Activated naive CD4-positive, alpha-beta T cell treated with anti-CD3 and anti-CD28 coated beads, Interleukin-2, amount 50 U/mL, for 24 hours (primary cell): ENCODE measurements around the gene CCND2.

ENCODE experiments used
- H3K27ac Mint-ChIP-seq: one replicate; pipeline ENCODE4 v1.8.0; 2021; ENCODE audit warnings: mild to moderate bottlenecking, mixed read lengths
- H3K27me3 Mint-ChIP-seq: one replicate; pipeline ENCODE4 v1.8.0; 2021; ENCODE audit warnings: mixed read lengths
- H3K36me3 Mint-ChIP-seq: one replicate; pipeline ENCODE4 v1.8.0; 2021; ENCODE audit warnings: mixed read lengths
- H3K4me1 Mint-ChIP-seq: one replicate; pipeline ENCODE4 v1.8.0; 2021; ENCODE audit warnings: mixed read lengths
- H3K4me3 Mint-ChIP-seq: one replicate; pipeline ENCODE4 v1.8.0; 2021; ENCODE audit warnings: mild to moderate bottlenecking, mixed read lengths
- H3K9me3 Mint-ChIP-seq: one replicate; pipeline ENCODE4 v1.8.0; 2021; ENCODE audit warnings: mixed read lengths

CCND2 gene

DNA sequence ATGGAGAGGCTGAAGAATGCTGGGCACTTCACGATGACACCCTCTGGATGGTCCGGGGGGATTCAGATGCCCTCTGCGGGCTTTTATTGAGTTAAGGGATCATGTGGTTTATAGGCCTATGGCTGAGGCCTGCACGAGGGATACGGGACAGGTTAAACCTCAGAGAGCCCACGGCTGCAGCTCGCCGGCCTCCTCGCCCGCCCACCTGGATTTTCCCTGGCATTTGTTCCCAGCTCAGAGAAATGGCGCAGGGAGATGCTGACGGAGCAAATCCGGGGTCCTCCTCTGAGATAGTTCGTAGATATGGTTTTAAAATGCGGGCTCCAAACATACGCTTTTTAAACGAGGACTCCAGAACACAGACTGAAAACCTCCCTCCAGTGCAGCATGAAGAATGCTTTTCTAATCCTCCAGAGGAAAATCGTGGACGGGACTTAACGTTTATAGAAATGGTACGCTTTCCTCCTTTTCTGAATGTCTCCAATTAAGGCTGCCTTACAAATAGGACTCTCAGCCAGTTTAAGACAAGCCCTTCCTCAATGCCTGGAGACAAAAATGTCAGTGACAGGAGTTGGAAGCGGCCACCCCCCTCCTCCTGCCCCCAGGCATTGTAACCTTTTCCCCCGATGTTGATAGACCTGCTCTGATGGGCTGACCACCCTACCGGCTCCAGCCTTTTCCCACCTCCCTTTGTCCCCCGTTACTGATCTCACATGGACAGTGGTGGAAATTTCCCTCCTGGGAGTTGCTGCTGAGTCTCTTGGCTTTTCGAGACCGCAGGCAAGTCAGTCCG, 16.6 kb downstream of the CCND2 start:
- Mint-ChIP-seq H3K4me3 (peak overlapping the region; percentile 44), H3K27me3 (no peaks in the 10 kb centered on the region), H3K27ac (peak overlapping the region; percentile 35), H3K9me3 (no peaks in the 10 kb centered on the region), H3K4me1 (peaks cover 92% of the 10 kb centered on the region), H3K36me3 (peaks cover 37% of the 10 kb centered on the region)

GRCh38 chr12:4292341-4293073, 18.9 kb downstream of the CCND2 start:
- Mint-ChIP-seq H3K9me3 (no peaks in the 10 kb centered on the region), H3K27me3 (no peaks in the 10 kb centered on the region), H3K4me1 (peaks cover 80% of the 10 kb centered on the region), H3K27ac (peak overlapping the region; percentile 74), H3K4me3 (peak overlapping the region; percentile 65), H3K36me3 (peaks cover 29% of the 10 kb centered on the region)

DNA sequence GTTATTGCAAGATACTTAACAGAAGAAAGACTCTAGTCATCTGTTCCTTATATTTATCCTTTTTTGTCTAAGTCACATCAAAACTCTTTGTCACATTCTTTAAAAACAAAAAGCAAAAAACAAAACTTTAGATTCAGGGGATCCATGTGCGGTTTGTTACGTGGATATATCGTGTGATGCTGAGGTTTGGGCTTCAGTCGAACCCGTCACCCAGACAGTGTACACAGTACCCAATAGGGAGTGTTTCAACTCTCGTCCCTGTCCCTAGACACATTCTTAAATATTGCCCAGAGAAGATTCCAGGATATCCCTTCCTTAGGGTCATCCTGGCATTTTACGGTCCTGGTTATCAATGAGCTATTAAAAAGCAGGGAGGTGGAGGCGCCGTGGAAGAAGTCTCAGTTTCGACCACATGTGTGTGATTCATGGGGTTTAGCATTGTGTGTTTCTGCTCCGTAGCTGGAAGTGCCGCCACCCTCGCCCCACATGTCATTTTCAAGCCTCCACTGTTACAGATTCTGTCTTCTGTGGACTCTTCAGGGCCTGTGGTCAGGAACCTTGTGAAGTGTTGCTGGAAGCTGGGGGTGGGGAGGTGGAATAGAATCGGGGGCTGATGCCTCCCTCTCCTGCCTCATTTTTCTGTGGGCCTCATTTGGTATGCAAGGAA, 19.9 kb downstream of the CCND2 start:
- peak overlapping the region; percentile 85 for H3K4me3 Mint-ChIP-seq
- peaks cover 24% of the 10 kb centered on the region for H3K36me3 Mint-ChIP-seq
- H3K27ac Mint-ChIP-seq, result peak overlapping the region; percentile 98
- no peaks in the 10 kb centered on the region for H3K27me3 Mint-ChIP-seq
- peaks cover 77% of the 10 kb centered on the region for H3K4me1 Mint-ChIP-seq
- H3K9me3 Mint-ChIP-seq, result no peaks in the 10 kb centered on the region

- no peaks in the 10 kb centered on the region for H3K9me3 Mint-ChIP-seq
- peak overlapping the region; percentile 85 for H3K4me3 Mint-ChIP-seq
- peak overlapping the region; percentile 98 for H3K27ac Mint-ChIP-seq
- peaks cover 71% of the 10 kb centered on the region for H3K4me1 Mint-ChIP-seq
- H3K36me3 Mint-ChIP-seq, result peaks cover 24% of the 10 kb centered on the region
- no peaks in the 10 kb centered on the region for H3K27me3 Mint-ChIP-seq
Observed at GRCh38 chr12:4293966-4294505, 20.5 kb downstream of the CCND2 start.

DNA sequence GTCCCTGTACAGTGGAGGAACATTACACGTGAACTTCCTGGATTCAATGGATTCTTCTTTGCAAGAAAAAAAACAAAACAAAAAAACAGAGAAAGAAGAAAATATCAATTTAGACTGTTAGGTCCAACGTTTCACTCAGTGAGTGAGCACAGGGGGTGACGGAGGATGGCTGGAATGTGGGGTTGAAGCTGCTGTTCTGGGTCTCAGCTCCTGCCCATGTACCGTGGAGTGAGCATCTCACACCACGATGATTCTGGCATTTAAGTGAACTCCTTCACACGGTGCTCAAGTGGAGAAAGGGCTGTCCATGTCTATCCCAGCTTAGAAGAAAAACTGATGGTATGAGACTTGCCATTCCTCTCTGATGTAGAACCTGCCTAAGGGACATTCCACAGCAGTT, 23.2 kb downstream of the CCND2 start:
- H3K9me3 Mint-ChIP-seq, result no peaks in the 10 kb centered on the region
- H3K27ac Mint-ChIP-seq, result peak overlapping the region; percentile 61
- H3K4me3 Mint-ChIP-seq, result no peak overlapping the region
- peaks cover 57% of the 10 kb centered on the region for H3K4me1 Mint-ChIP-seq
- H3K36me3 Mint-ChIP-seq, result peaks cover 31% of the 10 kb centered on the region
- no peaks in the 10 kb centered on the region for H3K27me3 Mint-ChIP-seq

- Mint-ChIP-seq H3K9me3 (no peaks in the 10 kb centered on the region), H3K36me3 (peaks cover 37% of the 10 kb centered on the region), H3K27me3 (no peaks in the 10 kb centered on the region), H3K4me1 (peaks cover 48% of the 10 kb centered on the region), H3K27ac (peak overlapping the region; percentile 74), H3K4me3 (no peak overlapping the region)
Observed at GRCh38 chr12:4297617-4298016, 24.1 kb downstream of the CCND2 start.

- Mint-ChIP-seq H3K9me3 (no peaks in the 10 kb centered on the region), H3K36me3 (peaks cover 32% of the 10 kb centered on the region), H3K4me3 (no peak overlapping the region), H3K27ac (peak overlapping the region; percentile 62), H3K4me1 (peaks cover 28% of the 10 kb centered on the region), H3K27me3 (no peaks in the 10 kb centered on the region)
Observed at GRCh38 chr12:4300883-4301282, 27.3 kb downstream of the CCND2 start.

DNA sequence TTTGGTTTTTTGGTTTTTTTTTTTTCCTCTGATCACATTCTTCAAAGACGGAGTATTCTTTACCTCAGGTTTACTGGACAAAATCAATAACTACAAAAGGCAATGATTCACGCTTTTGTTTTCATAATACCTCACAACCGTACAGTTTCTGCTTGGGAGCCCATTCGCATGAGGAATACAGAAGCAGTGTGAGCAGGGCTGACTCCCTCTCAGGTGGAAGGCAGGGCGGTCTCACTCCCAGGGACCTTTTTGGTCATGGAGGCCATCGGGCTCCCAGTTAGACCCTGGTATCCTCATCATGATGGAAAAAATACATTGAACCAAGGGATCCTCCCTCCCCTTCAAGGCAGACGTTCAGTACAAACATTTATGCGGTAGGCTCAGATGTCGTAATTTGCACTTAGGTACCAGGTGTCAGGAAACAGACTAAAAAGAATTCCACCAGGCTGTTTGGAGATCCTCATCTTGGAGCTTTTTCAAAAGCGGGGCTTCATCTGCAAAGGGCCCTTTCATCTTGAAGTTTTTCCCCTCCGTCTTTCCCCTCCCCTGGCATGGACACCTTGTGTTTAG, 28.5 kb downstream of the CCND2 start:
- H3K9me3 Mint-ChIP-seq, result no peaks in the 10 kb centered on the region
- no peaks in the 10 kb centered on the region for H3K27me3 Mint-ChIP-seq
- H3K27ac Mint-ChIP-seq, result peak overlapping the region; percentile 70
- H3K4me1 Mint-ChIP-seq, result peaks cover 20% of the 10 kb centered on the region
- H3K4me3 Mint-ChIP-seq, result peak overlapping the region; percentile 36
- peaks cover 34% of the 10 kb centered on the region for H3K36me3 Mint-ChIP-seq

- no peaks in the 10 kb centered on the region for H3K27me3 Mint-ChIP-seq
- peaks cover 36% of the 10 kb centered on the region for H3K36me3 Mint-ChIP-seq
- peaks cover 20% of the 10 kb centered on the region for H3K4me1 Mint-ChIP-seq
- no peak overlapping the region for H3K27ac Mint-ChIP-seq
- H3K4me3 Mint-ChIP-seq, result no peak overlapping the region
- H3K9me3 Mint-ChIP-seq, result no peaks in the 10 kb centered on the region
Observed at GRCh38 chr12:4302881-4303280, 29.3 kb downstream of the CCND2 start.

GRCh38 chr12:4303750-4304149, 30.2 kb downstream of the CCND2 start:
- Mint-ChIP-seq H3K4me3 (no peak overlapping the region), H3K4me1 (peaks cover 15% of the 10 kb centered on the region), H3K36me3 (peaks cover 36% of the 10 kb centered on the region), H3K27me3 (no peaks in the 10 kb centered on the region), H3K9me3 (no peaks in the 10 kb centered on the region), H3K27ac (peak overlapping the region; percentile 80)

DNA sequence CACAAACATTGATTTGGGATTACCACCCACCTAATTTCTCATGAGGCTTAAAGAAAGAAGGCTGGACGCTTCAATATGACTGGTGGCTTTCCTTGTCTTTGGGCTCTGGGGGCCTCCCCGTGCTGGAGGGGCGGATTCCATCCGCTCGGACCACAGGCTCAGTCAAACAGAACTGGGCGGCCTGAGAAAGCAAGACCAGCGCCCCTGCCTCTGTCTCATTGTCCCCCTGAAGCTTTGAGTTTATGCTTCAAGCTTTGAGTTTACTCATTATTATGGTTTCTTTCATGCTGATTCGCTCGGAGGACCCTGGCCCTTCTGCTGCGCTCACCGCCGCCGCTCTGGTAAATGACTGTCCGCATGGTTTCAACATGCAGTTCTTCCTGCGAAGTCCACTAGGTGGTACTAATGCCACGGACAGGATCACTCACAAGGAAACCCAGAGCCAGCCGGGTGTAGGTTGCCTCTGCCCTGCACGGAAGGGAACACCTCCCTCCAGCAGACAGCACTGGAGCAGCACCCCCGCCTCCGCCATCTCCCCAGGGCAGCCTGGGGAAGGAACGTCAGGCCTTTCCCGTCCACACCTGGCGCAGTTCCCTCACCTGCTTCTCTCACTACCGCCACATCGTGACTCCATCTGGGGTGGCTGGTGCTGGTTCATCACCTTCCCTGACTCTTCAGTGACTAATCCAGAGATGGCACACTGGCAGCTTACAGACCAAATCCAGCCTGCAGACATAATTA, 34.2 kb downstream of the CCND2 start:
- H3K4me1 Mint-ChIP-seq, result peaks cover 8% of the 10 kb centered on the region
- H3K9me3 Mint-ChIP-seq, result no peaks in the 10 kb centered on the region
- peak overlapping the region; percentile 73 for H3K27ac Mint-ChIP-seq
- H3K4me3 Mint-ChIP-seq, result no peak overlapping the region
- H3K36me3 Mint-ChIP-seq, result peaks cover 16% of the 10 kb centered on the region
- no peaks in the 10 kb centered on the region for H3K27me3 Mint-ChIP-seq

DNA sequence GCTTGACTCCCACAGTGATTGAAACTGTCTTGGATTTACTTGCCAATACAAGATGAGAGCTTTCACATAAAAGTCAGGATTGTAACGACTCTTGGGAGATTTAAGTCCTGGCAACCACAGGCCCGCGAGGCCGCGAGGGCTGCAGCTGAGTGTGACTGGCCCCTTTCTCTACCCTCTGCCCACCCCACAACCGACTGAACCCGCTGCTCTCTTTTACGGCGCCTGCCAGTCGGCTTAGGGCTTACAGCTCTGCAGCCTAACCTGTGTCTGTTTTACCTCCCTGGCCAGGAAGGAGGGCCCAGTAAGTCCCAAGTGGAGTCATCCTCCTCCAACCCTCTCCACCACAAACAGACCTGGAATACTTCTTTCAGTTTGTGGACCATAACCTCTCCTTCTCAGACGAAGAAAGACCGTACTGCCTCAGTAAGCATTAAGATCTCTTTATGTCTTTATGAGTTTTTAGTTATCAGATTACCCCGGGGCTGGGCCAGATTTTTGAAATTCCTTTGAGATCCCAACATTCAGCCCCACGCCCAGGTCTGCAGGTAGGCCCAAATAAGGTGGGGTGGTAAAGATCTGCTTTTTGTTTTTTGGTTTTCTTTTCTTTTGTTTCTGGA, 34.9 kb downstream of the CCND2 start:
- Mint-ChIP-seq H3K27me3 (no peaks in the 10 kb centered on the region), H3K4me3 (no peak overlapping the region), H3K36me3 (peaks cover 13% of the 10 kb centered on the region), H3K9me3 (no peaks in the 10 kb centered on the region), H3K27ac (peak overlapping the region; percentile 73), H3K4me1 (peaks cover 3% of the 10 kb centered on the region)

DNA sequence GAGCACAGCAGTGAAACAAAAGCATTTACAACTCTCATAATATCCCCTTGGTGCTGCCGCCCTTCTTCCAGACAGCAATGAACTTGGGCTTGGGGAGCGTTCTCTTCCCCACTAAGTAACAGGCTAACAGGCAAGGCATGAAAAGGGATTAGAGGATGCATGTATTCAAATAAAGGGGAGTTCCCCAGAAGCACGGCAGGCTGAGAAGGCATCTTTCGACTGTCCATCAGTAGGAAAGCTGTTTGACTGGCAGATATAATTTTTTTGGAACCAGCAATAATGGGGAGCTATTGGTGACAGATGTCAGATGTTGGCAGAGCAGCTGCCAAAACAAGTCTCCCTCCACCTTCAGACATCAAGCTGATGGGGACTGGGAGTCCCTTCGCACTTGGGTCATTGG, 38.2 kb downstream of the CCND2 start:
- H3K4me1 Mint-ChIP-seq, result no peaks in the 10 kb centered on the region
- no peaks in the 10 kb centered on the region for H3K27me3 Mint-ChIP-seq
- peaks cover 4% of the 10 kb centered on the region for H3K36me3 Mint-ChIP-seq
- no peak overlapping the region for H3K4me3 Mint-ChIP-seq
- H3K27ac Mint-ChIP-seq, result no peak overlapping the region
- no peaks in the 10 kb centered on the region for H3K9me3 Mint-ChIP-seq

DNA sequence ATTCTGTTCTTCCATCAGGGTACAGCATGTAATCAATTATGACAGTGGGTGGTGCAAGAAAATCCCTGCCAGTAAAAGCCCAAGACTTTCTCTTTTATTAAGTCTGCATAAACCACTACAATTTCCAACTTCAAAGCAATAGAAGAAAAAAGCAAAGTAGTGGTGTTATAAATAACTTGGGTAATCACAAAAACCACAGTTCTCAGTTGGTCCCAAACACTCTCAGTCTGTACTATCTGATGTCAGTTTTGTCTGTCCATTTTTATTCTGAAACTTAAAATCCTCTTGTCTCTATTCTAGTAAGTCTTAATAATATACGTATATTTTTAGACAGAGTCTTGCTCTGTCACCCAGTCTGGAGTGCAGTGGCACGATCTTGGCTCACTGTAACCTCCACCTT, 38.7 kb downstream of the CCND2 start:
- H3K4me1 Mint-ChIP-seq, result no peaks in the 10 kb centered on the region
- no peaks in the 10 kb centered on the region for H3K27me3 Mint-ChIP-seq
- peak overlapping the region; percentile 30 for H3K27ac Mint-ChIP-seq
- H3K4me3 Mint-ChIP-seq, result no peak overlapping the region
- H3K36me3 Mint-ChIP-seq, result peaks cover 2% of the 10 kb centered on the region
- no peaks in the 10 kb centered on the region for H3K9me3 Mint-ChIP-seq
